Ovary (tissue), 3 donors: ENCODE data around the gene TNFRSF9.

ENCODE experiments used
- CTCF ChIP-seq, 3 donors: fragments of 450-650 bp in 2 of 3; fragments of 200-600 bp in 1 of 3; IDR thresholded peaks; one replicate each; pipeline versions ENCODE4 v1.5.1 to v1.8.0; 2016 to 2022; ENCODE audit warnings: antibody characterized with exemption in 3 of 3, mild to moderate bottlenecking in 1 of 3
- POLR2A ChIP-seq: fragments of 450-650 bp; IDR thresholded peaks from one replicate; pipeline ENCODE4 v1.6.1; 2017; ENCODE audit warnings: antibody characterized with exemption, mild to moderate bottlenecking, moderate library complexity
- donor health status: DM: no; HTN: no; CAD: no.

DNA sequence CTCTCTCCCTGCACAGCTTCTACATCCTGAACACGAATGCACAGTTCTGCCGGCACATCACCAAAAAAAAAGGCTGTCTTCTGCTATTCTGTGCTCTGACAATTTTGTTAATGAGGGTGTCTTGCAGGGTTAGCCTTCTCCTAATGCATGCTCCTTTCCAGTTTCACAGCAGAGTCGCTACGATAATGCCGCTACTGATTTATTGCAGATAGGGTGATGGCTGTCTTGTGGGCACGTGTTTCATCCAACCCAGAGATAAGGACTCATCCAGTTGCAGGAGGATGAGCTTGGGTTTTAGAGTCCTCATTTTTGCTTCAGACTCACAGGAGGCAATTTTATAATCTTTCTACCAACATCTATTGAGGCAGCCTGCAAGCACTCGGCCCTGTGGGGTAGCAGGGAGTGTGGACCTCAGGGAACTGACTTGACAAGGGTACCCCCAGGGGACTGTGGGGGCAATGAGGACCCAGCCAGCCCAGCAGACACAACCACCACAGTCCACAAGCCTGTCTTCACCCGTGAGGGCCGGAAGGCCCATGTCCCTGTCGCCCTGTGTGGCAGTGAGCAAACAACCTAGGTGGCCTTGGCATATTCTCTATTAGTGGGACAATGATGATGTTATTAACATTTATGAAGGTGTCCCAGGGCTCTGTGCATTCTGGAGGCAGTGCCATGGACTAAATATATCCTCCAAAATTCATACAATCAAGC is 72.4 kb downstream of the TNFRSF9 start:
- no peak for TF ChIP-seq CTCF (IDR thresholded peaks at IDR 0.05)
- no peak for TF ChIP-seq POLR2A
